EL (cell line): Measurements from ENCODE around the gene ATAD3C.
"Not testable (repeated sequence)": the region's sequence is repeated elsewhere in the genome, so short reads cannot be mapped to it uniquely, and the experiment has no call there.

ENCODE experiments used
- DNase-seq: peaks from one replicate; pipeline ENCODE4 v3.0.0-alpha.2; 2016

The ATAD3C gene

GRCh38 chr1:1419363-1419812 is 30.1 kb upstream of the ATAD3C start:
- no peak for DNase-seq

- DNase-seq, result no peak
Observed at GRCh38 chr1:1419813-1420653, 29.5 kb upstream of the ATAD3C start.

GRCh38 chr1:1420654-1421141 is 28.8 kb upstream of the ATAD3C start:
- no peak for DNase-seq

GRCh38 chr1:1421147-1421906 is 28.2 kb upstream of the ATAD3C start, which contains the start of gene ANKRD65:
Gene ANKRD65, minus strand, starts transcription at chr1:1421276. Its CDS starts 271 bp downstream, at chr1:1421005.
- DNase-seq, result no peak

- DNase-seq, result no peak
Observed at GRCh38 chr1:1421907-1422464, 27.5 kb upstream of the ATAD3C start.

- DNase-seq, result peak; percentile 73
Observed at GRCh38 chr1:1422465-1423244, 26.8 kb upstream of the ATAD3C start.

GRCh38 chr1:1423245-1423597 is 26.3 kb upstream of the ATAD3C start:
- no peak for DNase-seq

GRCh38 chr1:1424707-1425106 is 24.8 kb upstream of the ATAD3C start:
- no peak for DNase-seq

GRCh38 chr1:1425426-1425752 is 24.1 kb upstream of the ATAD3C start:
- DNase-seq, result no peak

- DNase-seq, result no peak
Observed at GRCh38 chr1:1425753-1426495, 23.6 kb upstream of the ATAD3C start.

GRCh38 chr1:1426496-1427105 is 22.9 kb upstream of the ATAD3C start:
- DNase-seq, result no peak

- no peak for DNase-seq
Observed at GRCh38 chr1:1427106-1427819, 22.2 kb upstream of the ATAD3C start.

- no peak for DNase-seq
Observed at GRCh38 chr1:1427820-1428148, 21.7 kb upstream of the ATAD3C start.

GRCh38 chr1:1428174-1428573 is 21.3 kb upstream of the ATAD3C start:
- DNase-seq, result no peak

GRCh38 chr1:1428967-1429366 is 20.5 kb upstream of the ATAD3C start:
- DNase-seq, result not testable (repeated sequence)

GRCh38 chr1:1429671-1430073 is 19.8 kb upstream of the ATAD3C start:
- DNase-seq, result no peak

GRCh38 chr1:1430114-1430982 is 19.1 kb upstream of the ATAD3C start:
- no peak for DNase-seq

GRCh38 chr1:1430992-1431844 is 18.3 kb upstream of the ATAD3C start:
- DNase-seq, result no peak

- DNase-seq, result no peak
Observed at GRCh38 chr1:1431845-1432273, 17.6 kb upstream of the ATAD3C start.
